GM12878 (cell line): Measurements from ENCODE around the gene CFAP45. TPM values are rescaled to one million over a fixed set of nuclear protein-coding genes. Genes with fewer than 3 reads are reported as not detected.
A peak's percentile ranks its signal among the peaks of the same experiment; 100 is the strongest.

ENCODE experiments used
- ATAC-seq: fragments of 200-7000 bp; cut with Tn5 transposase; 3 replicates; pipeline ENCODE4 v1.9.1; 2020; ENCODE audit warnings: mild to moderate bottlenecking, moderate library complexity
- BruUV-seq: library from RNA; stranded (reverse); fragments of 400-500 nt; replicated peaks from 2 replicates; lab custom pipeline; 2021; lab: Mats Ljungman, UMichigan
- CTCF ChIA-PET: fragments of 300-600 bp; sonication (Branson Sonifier 250); formaldehyde crosslinking; extraction: SDS; loops from one replicate; lab custom pipeline; 2021; ENCODE audit warnings: inconsistent platforms; lab: Yijun Ruan, JAX
- POLR2A ChIA-PET: fragments of 350-600 bp; formaldehyde crosslinking; extraction: SDS; loops from one replicate; lab custom pipeline; 2021; ENCODE audit warnings: inconsistent platforms; lab: Charles Lee
- RAD21 ChIA-PET: fragments of 300-600 bp; sonication (Branson Sonifier 250); formaldehyde crosslinking; loops from one replicate; lab custom pipeline; 2023; ENCODE audit warnings: antibody characterized with exemption; ENCODE audit not compliant: unreplicated experiment; lab: Charles Lee
- SMC1A ChIA-PET: fragments of 300-600 bp; sonication (Branson Sonifier 250); formaldehyde crosslinking; loops from one replicate; lab custom pipeline; 2023; ENCODE audit not compliant: unreplicated experiment, uncharacterized antibody; lab: Charles Lee
- DNase-seq: peaks from one replicate; pipeline ENCODE4 v3.0.0-alpha.2; 2011; ENCODE audit warnings: low read depth, low spot score
- FAIRE-seq: peaks from 3 replicates; lab custom pipeline; 2011; peaks lifted over from hg19 to GRCh38; lab: Jason Lieb, UNC
- H2AFZ ChIP-seq: 2 replicates; pipeline ENCODE4 v1.6.0; 2011; ENCODE audit warnings: low read depth, low read length, control low read depth; ENCODE audit not compliant: control insufficient read depth
- H3K27ac ChIP-seq: 2 replicates; pipeline ENCODE4 v1.5.1; 2011; ENCODE audit warnings: control low read depth; ENCODE audit not compliant: control insufficient read depth, insufficient read depth
- H3K27me3 ChIP-seq, 2 experiments: replicated peaks in 1 of 2; 2 replicates each; pipeline versions ENCODE4 v1.6.0 to v1.6.1; 2011; ENCODE audit warnings: low read length in 1 of 2; ENCODE audit not compliant: control insufficient read depth in 2 of 2, insufficient read depth in 2 of 2
- H3K36me3 ChIP-seq, 2 experiments: 2 replicates each; pipeline ENCODE4 v1.5.1; 2011; ENCODE audit warnings: low read length in 1 of 2; ENCODE audit not compliant: control insufficient read depth in 2 of 2, insufficient read depth in 2 of 2
- H3K4me1 ChIP-seq: 2 replicates; pipeline ENCODE4 v1.6.1; 2011; ENCODE audit warnings: mild to moderate bottlenecking, low read length, moderate library complexity, mixed read lengths; ENCODE audit not compliant: control insufficient read depth, insufficient read depth
- H3K4me2 ChIP-seq: 2 replicates; pipeline ENCODE4 v1.6.0; 2011; ENCODE audit warnings: control low read depth; ENCODE audit not compliant: control insufficient read depth, insufficient read depth
- H3K4me3 ChIP-seq: fragments of 200-600 bp; sonication (generic); 2 replicates; pipeline ENCODE4 v1.5.1; 2016
- H3K79me2 ChIP-seq: 2 replicates; pipeline ENCODE4 v1.6.0; 2011; ENCODE audit warnings: low read length; ENCODE audit not compliant: control insufficient read depth, insufficient read depth
- H3K9ac ChIP-seq: 2 replicates; pipeline ENCODE4 v1.8.0; 2011; ENCODE audit warnings: low read length, control low read depth, mixed read lengths; ENCODE audit not compliant: control insufficient read depth, insufficient read depth
- H3K9me3 ChIP-seq: replicated peaks from 3 replicates; pipeline ENCODE4 v1.5.1; 2011; ENCODE audit warnings: mild to moderate bottlenecking, low read length; ENCODE audit not compliant: control insufficient read depth, insufficient read depth
- H4K20me1 ChIP-seq: 2 replicates; pipeline ENCODE4 v1.6.0; 2011; ENCODE audit not compliant: control insufficient read depth, insufficient read depth
- CHD4 ChIP-seq: fragments of 200-600 bp; sonication (generic); IDR thresholded peaks from 2 replicates; pipeline ENCODE4 v1.6.1; 2016; ENCODE audit warnings: mild to moderate bottlenecking
- CREM ChIP-seq: IDR thresholded peaks from 2 replicates; pipeline ENCODE4 v1.6.1; 2014; ENCODE audit warnings: antibody characterized with exemption, low read depth
- EZH2 ChIP-seq: IDR thresholded peaks from 2 replicates; pipeline ENCODE4 v1.6.1; 2012; ENCODE audit warnings: low read depth, mild to moderate bottlenecking, control low read depth, inconsistent platforms, low read length, borderline replicate concordance; ENCODE audit not compliant: control insufficient read depth
- HCFC1 ChIP-seq: fragments of 150-350 bp; IDR thresholded peaks from 2 replicates; pipeline ENCODE4 v1.6.1; 2014; ENCODE audit warnings: low read length
- KDM1A ChIP-seq: fragments of 200-600 bp; sonication (generic); IDR thresholded peaks from 2 replicates; pipeline ENCODE4 v1.6.1; 2016; ENCODE audit warnings: borderline replicate concordance
- MAX ChIP-seq: IDR thresholded peaks from 2 replicates; pipeline ENCODE4 v1.6.1; 2012; ENCODE audit warnings: low read depth, low read length, improper control_type of control experiment
- NFXL1 ChIP-seq: fragments of 450-650 bp; IDR thresholded peaks from 2 replicates; pipeline ENCODE4 v1.6.1; 2017; ENCODE audit warnings: antibody characterized with exemption, mild to moderate bottlenecking, borderline replicate concordance
- NR2F1 ChIP-seq: fragments of 450-650 bp; conservative IDR thresholded peaks from 2 replicates; pipeline ENCODE4 v1.6.1; 2017; ENCODE audit warnings: mild to moderate bottlenecking
- NRF1 ChIP-seq: conservative IDR thresholded peaks from 2 replicates; pipeline ENCODE4 v1.6.1; 2011; ENCODE audit warnings: mild to moderate bottlenecking, low read depth, low read length, improper control_type of control experiment
- PBX3 ChIP-seq: IDR thresholded peaks from 2 replicates; pipeline ENCODE4 v1.6.1; 2011; ENCODE audit warnings: mild to moderate bottlenecking, low read depth, low read length, moderate library complexity; ENCODE audit not compliant: insufficient replicate concordance
- POLR2AphosphoS5 ChIP-seq: IDR thresholded peaks from 2 replicates; pipeline ENCODE4 v1.6.1; 2011; ENCODE audit warnings: mild to moderate bottlenecking, low read length, inconsistent platforms
- RAD51 ChIP-seq: fragments of 450-650 bp; IDR thresholded peaks from 2 replicates; pipeline ENCODE4 v1.6.1; 2016; ENCODE audit warnings: moderate library complexity, mild to moderate bottlenecking, inconsistent platforms
- RBBP5 ChIP-seq: fragments of 200-600 bp; sonication (generic); conservative IDR thresholded peaks from 2 replicates; pipeline ENCODE4 v1.6.1; 2016
- SIN3A ChIP-seq: IDR thresholded peaks from 2 replicates; pipeline ENCODE4 v1.6.1; 2012; ENCODE audit warnings: low read depth, low read length, improper control_type of control experiment
- SMARCA5 ChIP-seq: fragments of 450-650 bp; IDR thresholded peaks from 2 replicates; pipeline ENCODE4 v1.6.1; 2017; ENCODE audit warnings: mild to moderate bottlenecking
- TBL1XR1 ChIP-seq: IDR thresholded peaks from 2 replicates; pipeline ENCODE4 v1.6.1; 2012; ENCODE audit warnings: low read depth, low read length, improper control_type of control experiment
- USF2 ChIP-seq: IDR thresholded peaks from 2 replicates; pipeline ENCODE4 v1.6.1; 2011; ENCODE audit warnings: low read depth, low read length, improper control_type of control experiment, borderline replicate concordance
- WRNIP1 ChIP-seq: IDR thresholded peaks from 2 replicates; pipeline ENCODE4 v1.6.1; 2011; ENCODE audit warnings: low read depth, low read length, improper control_type of control experiment, borderline replicate concordance
- YBX1 ChIP-seq: fragments of 450-650 bp; IDR thresholded peaks from 2 replicates; pipeline ENCODE4 v1.6.1; 2016; ENCODE audit warnings: antibody characterized with exemption
- ZBTB33 ChIP-seq: fragments of 450-650 bp; IDR thresholded peaks from 2 replicates; pipeline ENCODE4 v1.6.1; 2017; ENCODE audit warnings: mild to moderate bottlenecking
- ZNF274 ChIP-seq: IDR thresholded peaks from one replicate; pipeline ENCODE4 v1.8.0; 2011; ENCODE audit not compliant: insufficient read length, insufficient read depth
- WGBS: methylation state at CpG from one replicate; pipeline ENCODE4 v1.1.6; 2016; ENCODE audit warnings: low lambda C conversion rate; ENCODE audit not compliant: insufficient replicate concordance, insufficient coverage; ENCODE audit errors: missing lambda C conversion rate; 5-methylcytosine and 5-hydroxymethylcytosine counted together
- in situ Hi-C: fragments of 300-500 bp; cut with MboI; formaldehyde crosslinking; loops from 9 replicates; pipeline ENCODE4 v1.14.3; 2018; ENCODE audit warnings: mixed read lengths
- intact Hi-C: fragments of 100-400 bp; cut with micrococcal nuclease; formaldehyde crosslinking; loops from one replicate; pipeline ENCODE4 v1.14.2; 2022; ENCODE audit not compliant: unreplicated experiment
- polyA plus RNA-seq, 11 experiments: library from polyadenylated mRNA; depleted of rRNA in 4 of 11; unstranded in 6 of 11; stranded (reverse) in 5 of 11; fragments of >200 nt; fragmentation: Nextera tagmentation in 4 of 11; fragmentation: Illumina TruSeq in 1 of 11; extraction: Ambion mirVana in 4 of 11; extraction: Trizol in 1 of 11; gene quantifications; 1 replicate in 1 of 11; 2 replicates in 10 of 11; pipeline versions ENCODE4 v1.2.1 to v1.2.3, GENCODE V29; 2011 to 2016; ENCODE audit warnings: inconsistent platforms in 2 of 11, missing spikeins in 2 of 11, low read depth in 1 of 11
- total RNA-seq, 4 experiments: library from RNA; depleted of rRNA in 3 of 4; stranded (reverse); fragments of >200 nt in 3 of 4; fragmentation: Illumina TruSeq in 1 of 4; extraction: Trizol in 1 of 4; gene quantifications; 2 replicates each; pipeline versions ENCODE4 v1.2.1 to v1.2.3, GENCODE V29; 2013 to 2021

Gene CFAP45
- total and polyA plus RNA-seq, 10 of the 15 experiments (the other 5 are each of a cell fraction or from before 2014, with no cell fraction given), result 0.43 to 0.91 (median 0.67) TPM

- no peaks in the 10 kb centered on the region for H3K27me3 ChIP-seq
- no peak overlapping the region for H2AFZ ChIP-seq
- peaks cover 8 to 25% of the 10 kb centered on the region in 2 experiments; a peak in 3 of 4 replicates for H3K36me3 ChIP-seq
- H3K4me3 ChIP-seq, result peak overlapping the region; percentile 82
- BruUV-seq, result no TSS peak
- no peaks in the 10 kb centered on the region for H4K20me1 ChIP-seq
- no peaks in the 10 kb centered on the region for H3K9me3 ChIP-seq
- ChIA-PET CTCF (interaction anchor here (0.8 to 22.4 kb wide), 10 partner anchors 13 to 456 kb away, joined by 3 to 422 read pairs (median 10); no protein-coding TSS in a partner anchor), POLR2A (interaction anchor here (1.1 to 5.2 kb wide), 7 partner anchors 11 to 846 kb away, joined by 3 to 25 read pairs (median 8); partner anchors contain the start of genes AIM2, DCAF8 and PIGM), SMC1A (interaction anchor here (1.3 to 8.1 kb wide), 4 partner anchors 12 to 123 kb away, joined by 5 to 83 read pairs (median 34); no protein-coding TSS in a partner anchor), RAD21 (interaction anchor here (0.6 to 7.5 kb wide), 12 partner anchors 10 to 1303 kb away, joined by 3 to 94 read pairs (median 4); partner anchors contain the start of genes DCAF8, IGSF9 and TOMM40L)
- DNase-seq (no peak), FAIRE-seq (no peak), ATAC-seq (peak; percentile 12)
- H3K4me1 ChIP-seq, result peaks cover 30% of the 10 kb centered on the region
- WGBS, result 6% methylated on average over 8 of the region's 8 CpGs
- peaks cover 61% of the 10 kb centered on the region for H3K79me2 ChIP-seq
- intact Hi-C loops (loop anchor here (10.0 kb wide), 1 partner anchor 848 kb away; the partner anchor contains the start of gene AIM2), in situ Hi-C loops (no loop called here)
- peak overlapping the region; percentile 84 for H3K9ac ChIP-seq
- H3K27ac ChIP-seq, result peak overlapping the region; percentile 82
- H3K4me2 ChIP-seq, result peak overlapping the region; percentile 68
- no peak for TF ChIP-seq KDM1A
- no peak for TF ChIP-seq NRF1
- no peak for TF ChIP-seq RBBP5
- no peak for TF ChIP-seq WRNIP1
- no peak for TF ChIP-seq ZBTB33
- TF ChIP-seq ZNF274, result no peak
- TF ChIP-seq NFXL1, result no peak
- no peak for TF ChIP-seq PBX3
- TF ChIP-seq TBL1XR1, result no peak
- TF ChIP-seq YBX1, result no peak
- peak; percentile 71 for TF ChIP-seq NR2F1
- TF ChIP-seq EZH2, result no peak
- TF ChIP-seq USF2, result no peak
- TF ChIP-seq RAD51, result no peak
- no peak for TF ChIP-seq CREM
- TF ChIP-seq MAX, result no peak
- TF ChIP-seq CHD4, result no peak
- 0 out of 2 replicates have a peak, but pooled peaks have one; percentile 1 for TF ChIP-seq HCFC1
- no peak for TF ChIP-seq SIN3A
- TF ChIP-seq SMARCA5, result no peak
- peak; percentile 6; the same call in 1 of the 2 replicates for TF ChIP-seq POLR2AphosphoS5
Observed at GRCh38 chr1:159922511-159923202, 22.7 kb upstream of the CFAP45 start.
